Lung (tissue), 12 donors: ENCODE results near the gene IRF8. TPM values are rescaled to one million over a fixed set of nuclear protein-coding genes. Genes with fewer than 3 reads are reported as not detected.

Experiments
- ATAC-seq: fragments of 200-7000 bp; cut with Tn5 transposase; one replicate; pipeline ENCODE4 v1.9.1; 2020; ENCODE audit warnings: moderate number of reproducible peaks; ENCODE audit not compliant: insufficient read depth, low FRiP score
- DNase-seq, 3 donors: peaks; one replicate each; pipeline ENCODE4 v3.0.0-alpha.2; 2013 to 2017
- H3K27ac ChIP-seq, 2 donors: one replicate each; pipeline ENCODE4 v1.5.1; 2013; ENCODE audit warnings: mild to moderate bottlenecking in 2 of 2, moderate library complexity in 2 of 2, control low read depth in 1 of 2, inconsistent platforms in 1 of 2, low read depth in 1 of 2, low read length in 1 of 2
- H3K27me3 ChIP-seq, 3 donors: one replicate each; pipeline ENCODE4 v1.5.1; 2013; ENCODE audit warnings: low read length in 2 of 3; ENCODE audit not compliant: control insufficient read depth in 3 of 3, insufficient read depth in 3 of 3
- H3K36me3 ChIP-seq, 4 donors: one replicate each; pipeline ENCODE4 v1.5.1; 2013; ENCODE audit warnings: low read length in 4 of 4, mild to moderate bottlenecking in 1 of 4, moderate library complexity in 1 of 4; ENCODE audit not compliant: control insufficient read depth in 4 of 4, insufficient read depth in 4 of 4
- H3K4me1 ChIP-seq, 5 donors: one replicate each; pipeline ENCODE4 v1.5.1; 2013; ENCODE audit warnings: low read length in 5 of 5, mild to moderate bottlenecking in 2 of 5, moderate library complexity in 1 of 5; ENCODE audit not compliant: control insufficient read depth in 5 of 5, insufficient read depth in 5 of 5
- H3K4me3 ChIP-seq: one replicate; pipeline ENCODE4 v1.5.1; 2013; ENCODE audit warnings: mild to moderate bottlenecking, control low read depth, moderate library complexity
- H3K9ac ChIP-seq, 2 donors: one replicate each; pipeline ENCODE4 v1.5.1; 2013; ENCODE audit warnings: low read length in 2 of 2, control low read depth in 1 of 2; ENCODE audit not compliant: insufficient read depth in 1 of 2
- H3K9me3 ChIP-seq, 4 donors: one replicate each; pipeline ENCODE4 v1.5.1; 2013; ENCODE audit warnings: low read length in 3 of 4, mild to moderate bottlenecking in 1 of 4, moderate library complexity in 1 of 4; ENCODE audit not compliant: control insufficient read depth in 4 of 4, insufficient read depth in 3 of 4
- CTCF ChIP-seq: IDR thresholded peaks from 2 replicates; pipeline ENCODE4 v1.5.1; 2012; ENCODE audit warnings: mild to moderate bottlenecking; ENCODE audit errors: control extremely low read depth, extremely low read depth
- WGBS, 2 donors: extraction: QIAGEN DNeasy Blood & Tissue Kit; methylation state at CpG; one replicate each; pipeline ENCODE4 v1.1.7; 2013; 5-methylcytosine and 5-hydroxymethylcytosine counted together
- polyA plus RNA-seq, 2 donors: library from polyadenylated mRNA; stranded (reverse); fragments of 200-250 nt; gene quantifications; one replicate each; pipeline ENCODE4 v1.2.1, GENCODE V29; 2013
- total RNA-seq, 2 donors: library from RNA; depleted of rRNA in 1 of 2; stranded (reverse); fragments of >200 nt in 1 of 2; gene quantifications; one replicate each; pipeline ENCODE4 v1.2.1, GENCODE V29; 2014 to 2021
- donor health status: control.
- donor health status: control.
- donor health status: Bipolar disorder and iron deficiency.
- donor health status: healthy.
- donor health status: DM: yes; HTN: yes; CAD: no.

Gene IRF8
- total and polyA plus RNA-seq, 4 donors, result 7.3 to 48.3 (median 37.0) TPM

DNA sequence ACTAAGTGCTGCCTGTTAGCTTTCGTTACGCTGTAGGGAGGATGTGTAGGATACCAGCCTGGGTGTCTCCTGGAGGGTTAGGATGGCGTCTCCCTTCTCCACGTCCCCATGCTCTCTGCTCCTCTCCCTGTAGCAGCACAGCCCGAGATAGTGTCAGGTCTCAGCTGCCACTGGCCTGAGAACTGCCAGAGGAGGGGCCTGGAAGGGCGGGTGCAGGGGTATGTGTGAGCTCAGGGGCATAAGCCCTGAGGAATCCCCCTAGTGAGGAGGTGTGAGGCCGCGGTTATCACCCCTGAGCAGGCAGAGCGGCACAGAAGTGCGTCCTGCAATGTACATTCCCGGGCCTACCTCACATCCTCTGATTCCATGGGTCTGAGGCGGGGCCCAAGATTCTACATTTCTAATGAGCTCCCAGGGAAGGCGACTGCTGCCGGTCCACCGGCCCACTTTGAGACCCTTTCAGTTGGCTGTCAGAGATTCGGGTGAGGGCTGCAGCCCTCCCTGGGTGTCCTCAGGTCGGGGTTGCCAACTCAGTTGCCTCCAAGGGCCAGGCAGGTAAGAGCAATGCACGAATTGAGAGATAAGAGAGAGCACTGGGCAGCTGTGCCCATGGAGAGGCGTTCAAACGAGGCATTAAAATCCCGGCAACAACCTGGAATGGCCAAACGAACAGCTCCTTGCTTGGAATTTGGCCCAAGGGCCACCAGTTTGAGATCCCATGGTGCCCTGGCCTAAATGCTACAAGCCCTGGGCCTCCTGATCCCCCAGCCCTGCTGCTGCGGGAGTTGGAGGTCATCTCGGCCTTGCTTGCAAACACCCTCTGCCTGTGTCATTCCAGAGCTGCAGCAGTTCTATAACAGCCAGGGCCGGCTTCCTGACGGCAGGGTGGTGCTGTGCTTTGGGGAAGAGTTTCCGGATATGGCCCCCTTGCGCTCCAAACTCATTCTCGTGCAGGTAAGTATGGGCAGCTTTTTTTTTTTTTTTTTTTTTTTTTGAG is 20.6 kb downstream of the IRF8 start:
- Histone ChIP-seq H3K9me3 (peaks cover 0 to 2% (median 0%) of the 10 kb centered on the region in 4 donors), H3K27me3 (no peaks in the 10 kb centered on the region), H3K36me3 (peaks cover 0 to 15% (median 2%) of the 10 kb centered on the region in 4 donors), H3K4me3 (no peak overlapping the region), H3K4me1 (peaks cover 0 to 15% (median 11%) of the 10 kb centered on the region in 5 donors), H3K27ac (no peak overlapping the region), H3K9ac (no peak overlapping the region)
- no peak for TF ChIP-seq CTCF
- WGBS, 2 donors, result 89 to 94% methylated on average over 29 of the region's 29 CpGs
- DNase-seq, result no peak
- ATAC-seq, result no peak

DNA sequence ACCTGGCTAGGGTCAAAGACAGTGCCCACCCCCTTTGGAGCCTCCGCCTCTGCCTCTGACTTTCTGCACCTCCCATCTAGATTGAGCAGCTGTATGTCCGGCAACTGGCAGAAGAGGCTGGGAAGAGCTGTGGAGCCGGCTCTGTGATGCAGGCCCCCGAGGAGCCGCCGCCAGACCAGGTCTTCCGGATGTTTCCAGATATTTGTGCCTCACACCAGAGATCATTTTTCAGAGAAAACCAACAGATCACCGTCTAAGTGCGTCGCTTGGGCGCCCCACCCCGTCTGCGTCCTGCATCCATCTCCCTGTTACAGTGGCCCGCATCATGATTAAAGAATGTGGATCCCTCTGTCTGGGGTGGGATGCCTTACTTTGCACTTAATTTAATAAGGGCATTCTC is 22.1 kb downstream of the IRF8 start:
- WGBS, 2 donors, result 96% methylated on average over 14 of the region's 14 CpGs
- Histone ChIP-seq H3K27ac (no peak overlapping the region), H3K4me1 (peaks cover 0 to 15% (median 14%) of the 10 kb centered on the region in 5 donors), H3K9me3 (peaks cover 0 to 1% (median 0%) of the 10 kb centered on the region in 4 donors), H3K9ac (no peak overlapping the region), H3K4me3 (no peak overlapping the region), H3K27me3 (no peaks in the 10 kb centered on the region), H3K36me3 (peaks cover 0 to 15% (median 2%) of the 10 kb centered on the region in 4 donors)
- ATAC-seq (no peak), DNase-seq (no peak)
- no peak for TF ChIP-seq CTCF

DNA sequence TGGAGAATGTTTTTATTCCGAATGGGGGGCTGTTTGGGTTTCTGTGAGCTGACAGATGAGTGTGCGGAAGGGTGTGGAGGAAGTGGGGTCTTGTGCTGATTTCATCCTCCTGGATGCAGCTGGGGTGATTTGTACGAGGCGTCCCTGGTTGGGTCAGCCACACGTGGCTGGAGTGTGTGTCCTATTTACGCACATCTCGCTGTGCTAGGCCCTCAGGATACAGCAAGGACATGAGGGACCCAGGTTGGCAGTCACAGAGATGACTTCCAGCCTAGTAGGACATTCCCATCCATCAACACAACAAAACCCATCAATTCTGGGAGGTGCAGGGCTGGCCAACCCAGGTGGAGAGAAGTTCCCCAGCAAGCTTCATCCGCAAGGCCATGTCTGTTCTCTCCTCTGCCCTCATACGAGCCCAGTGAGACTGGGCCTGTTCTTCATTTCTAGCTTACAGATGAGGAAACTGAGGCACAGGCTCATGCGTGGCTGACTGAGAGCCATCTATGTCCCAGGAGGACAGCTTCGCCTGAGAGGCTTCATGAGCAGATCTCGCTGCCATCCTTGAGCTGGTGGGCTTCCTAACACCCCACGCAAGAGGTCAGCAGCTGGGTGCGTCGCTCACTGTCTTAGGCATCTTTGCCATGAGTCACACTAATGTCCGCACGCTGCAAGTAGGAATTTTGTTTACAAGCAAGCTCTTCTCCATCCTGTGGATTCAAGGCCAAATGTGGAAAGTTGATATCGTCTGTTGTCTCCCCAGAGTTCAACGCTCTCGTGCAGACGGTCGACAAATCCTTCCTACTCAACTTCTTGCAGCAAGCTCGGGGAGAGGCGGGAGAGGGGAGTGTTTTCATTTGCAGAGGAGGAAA is 24.4 kb downstream of the IRF8 start:
- H3K4me3 ChIP-seq, result no peak overlapping the region
- H3K36me3 ChIP-seq, result peaks cover 0 to 15% (median 2%) of the 10 kb centered on the region in 4 donors
- WGBS, 2 donors, result 79 to 80% methylated on average over 24 of the region's 24 CpGs
- H3K9ac ChIP-seq, result no peak overlapping the region
- peak in 2 of 3 donors; percentile 37 to 70 for DNase-seq
- H3K27ac ChIP-seq, result no peak overlapping the region
- H3K27me3 ChIP-seq, result no peaks in the 10 kb centered on the region
- no peak for TF ChIP-seq CTCF
- ATAC-seq, result no peak
- peaks cover 0 to 14% (median 12%) of the 10 kb centered on the region in 5 donors for H3K4me1 ChIP-seq
- H3K9me3 ChIP-seq, result no peaks in the 10 kb centered on the region
